HCT116 (cell line): ENCODE measurements around the gene ARSG. TPM values are rescaled to one million over a fixed set of nuclear protein-coding genes. Genes with fewer than 3 reads are reported as not detected.

Experiments used
- ATAC-seq: fragments of 200-7000 bp; cut with Tn5 transposase; 2 replicates; pipeline ENCODE4 v1.9.1; 2020; ENCODE audit warnings: mild to moderate bottlenecking, moderate library complexity
- BruUV-seq: library from RNA; stranded (reverse); fragments of 400-500 nt; replicated peaks from 2 replicates; lab custom pipeline; 2021; lab: Mats Ljungman, UMichigan
- CTCF ChIA-PET: fragments of 300-600 bp; sonication (Branson Sonifier 250); formaldehyde crosslinking; loops from one replicate; lab custom pipeline; 2021; ENCODE audit warnings: antibody characterized with exemption; lab: Charles Lee
- POLR2A ChIA-PET: fragments of 300-600, 350-600 bp; sonication (Branson Sonifier 250); formaldehyde crosslinking; loops from one replicate; lab custom pipeline; 2021; ENCODE audit warnings: antibody characterized with exemption; lab: Charles Lee
- RAD21 ChIA-PET, 2 experiments: fragments of 300-600 bp; sonication (Branson Sonifier 250); formaldehyde crosslinking; loops; one replicate each; lab custom pipeline; 2023; ENCODE audit warnings: low total read pairs in 2 of 2; ENCODE audit not compliant: uncharacterized antibody in 2 of 2, unreplicated experiment in 2 of 2, low non-redundant PET in 1 of 2; lab: Charles Lee
- DNase-seq: peaks from one replicate; pipeline ENCODE4 v3.0.0-alpha.2; 2010; ENCODE audit warnings: low read depth, low spot score
- H2AFZ ChIP-seq: fragments of 200-600 bp; shearing (Covaris generic), sonication (generic); 2 replicates; pipeline ENCODE4 v1.6.1; 2017; ENCODE audit warnings: low read depth, mixed run types, mixed read lengths, antibody characterized with exemption, low read length; ENCODE audit not compliant: poor library complexity, severe bottlenecking
- H3K27ac ChIP-seq: 2 replicates; pipeline ENCODE4 v1.5.1; 2012; ENCODE audit warnings: low read depth, low read length
- H3K27me3 ChIP-seq: fragments of 200-600 bp; sonication (generic); 2 replicates; pipeline ENCODE4 v1.6.1; 2016; ENCODE audit warnings: mixed run types, low read length, mixed read lengths; ENCODE audit not compliant: insufficient read depth
- H3K36me3 ChIP-seq, 2 experiments: fragments of 200-500 bp in 1 of 2; fragments of 200-600 bp in 1 of 2; sonication (Bioruptor generic) in 1 of 2; sonication (generic) in 1 of 2; 2 replicates each; pipeline versions ENCODE4 v1.5.1 to v1.6.1; 2014 to 2016; ENCODE audit warnings: low read length in 2 of 2, inconsistent platforms in 1 of 2, mixed read lengths in 1 of 2, mixed run types in 1 of 2; ENCODE audit not compliant: insufficient read depth in 2 of 2, control insufficient read depth in 1 of 2
- H3K4me1 ChIP-seq, 2 experiments: fragments of 200-600 bp in 1 of 2; sonication (generic) in 1 of 2; 2 replicates each; pipeline versions ENCODE4 v1.5.1 to v1.6.1; 2012 to 2017; ENCODE audit warnings: low read length in 2 of 2, inconsistent platforms in 1 of 2, mild to moderate bottlenecking in 1 of 2, mixed read lengths in 1 of 2, mixed run types in 1 of 2, moderate library complexity in 1 of 2; ENCODE audit not compliant: insufficient read depth in 2 of 2, control insufficient read depth in 1 of 2
- H3K4me2 ChIP-seq: fragments of 200-600 bp; sonication (generic); 2 replicates; pipeline ENCODE4 v1.6.1; 2017; ENCODE audit warnings: mixed run types, low read length, mixed read lengths
- H3K4me3 ChIP-seq, 2 experiments: fragments of 200-600 bp in 1 of 2; sonication (generic) in 1 of 2; replicated peaks in 1 of 2; 2 replicates each; pipeline ENCODE4 v1.5.1; 2011 to 2016; ENCODE audit warnings: low read length in 2 of 2, control low read depth in 1 of 2, low read depth in 1 of 2, mild to moderate bottlenecking in 1 of 2, mixed read lengths in 1 of 2, mixed run types in 1 of 2
- H3K79me2 ChIP-seq: fragments of 200-600 bp; sonication (generic); 2 replicates; pipeline ENCODE4 v1.6.1; 2017; ENCODE audit warnings: mild to moderate bottlenecking, mixed run types, low read length, moderate library complexity, mixed read lengths; ENCODE audit not compliant: insufficient read depth
- H3K9ac ChIP-seq: fragments of 200-600 bp; sonication (generic); 2 replicates; pipeline ENCODE4 v1.6.1; 2016; ENCODE audit warnings: low read length, mixed read lengths
- H3K9me2 ChIP-seq: fragments of 200-600 bp; sonication (generic), shearing (Covaris generic); 2 replicates; pipeline ENCODE4 v1.6.1; 2017; ENCODE audit warnings: mixed run types, mild to moderate bottlenecking, moderate library complexity; ENCODE audit not compliant: insufficient read depth
- H3K9me3 ChIP-seq, 2 experiments: fragments of 200-500 bp in 1 of 2; fragments of 200-600 bp in 1 of 2; sonication (Bioruptor generic) in 1 of 2; sonication (generic) in 1 of 2; 2 replicates each; pipeline ENCODE4 v1.6.1; 2014 to 2017; ENCODE audit warnings: low read length in 2 of 2, mixed read lengths in 2 of 2, inconsistent platforms in 1 of 2, low read depth in 1 of 2, mild to moderate bottlenecking in 1 of 2, mixed run types in 1 of 2, moderate library complexity in 1 of 2; ENCODE audit not compliant: control insufficient read depth in 1 of 2, insufficient read depth in 1 of 2
- H4K20me1 ChIP-seq: fragments of 200-600 bp; sonication (generic), shearing (Covaris generic); 2 replicates; pipeline ENCODE4 v1.6.1; 2017; ENCODE audit warnings: mixed run types, mild to moderate bottlenecking, moderate library complexity; ENCODE audit not compliant: insufficient read depth
- CEBPB ChIP-seq: IDR thresholded peaks from 2 replicates; pipeline ENCODE4 v1.6.1; 2012; ENCODE audit warnings: low read depth
- EGR1 ChIP-seq: IDR thresholded peaks from 2 replicates; pipeline ENCODE4 v1.6.1; 2012; ENCODE audit warnings: low read depth
- ELF1 ChIP-seq: IDR thresholded peaks from 2 replicates; pipeline ENCODE4 v1.6.1; 2012; ENCODE audit warnings: low read depth, borderline replicate concordance
- EZH2 ChIP-seq: fragments of 200-600 bp; sonication (generic); IDR thresholded peaks from 2 replicates; pipeline ENCODE4 v1.6.1; 2017; ENCODE audit warnings: antibody characterized with exemption, mixed run types
- EZH2phosphoT487 ChIP-seq: fragments of 200-600 bp; IDR thresholded peaks from 2 replicates; pipeline ENCODE4 v1.6.1; 2018; ENCODE audit warnings: antibody characterized with exemption, borderline replicate concordance
- JUND ChIP-seq: IDR thresholded peaks from 2 replicates; pipeline ENCODE4 v1.6.1; 2012
- POLR2A ChIP-seq: IDR thresholded peaks from 2 replicates; pipeline ENCODE4 v1.7.0; 2011; ENCODE audit warnings: borderline replicate concordance; ENCODE audit not compliant: insufficient read depth, insufficient read length; ENCODE audit errors: extremely low read depth
- POLR2AphosphoS5 ChIP-seq: IDR thresholded peaks from 2 replicates; pipeline ENCODE4 v1.6.1; 2011; ENCODE audit warnings: mild to moderate bottlenecking, low read depth, low read length, moderate library complexity
- RAD21 ChIP-seq: IDR thresholded peaks from 2 replicates; pipeline ENCODE4 v1.6.1; 2012; ENCODE audit warnings: low read depth, mild to moderate bottlenecking
- SP1 ChIP-seq: IDR thresholded peaks from 2 replicates; pipeline ENCODE4 v1.6.1; 2012; ENCODE audit warnings: low read depth
- YY1 ChIP-seq: IDR thresholded peaks from 2 replicates; pipeline ENCODE4 v1.6.1; 2011; ENCODE audit warnings: low read length, low read depth, moderate library complexity, mild to moderate bottlenecking; ENCODE audit not compliant: insufficient replicate concordance; ENCODE audit errors: extremely low read depth
- ZFX ChIP-seq: fragments of 450-650 bp; IDR thresholded peaks from 2 replicates; pipeline ENCODE4 v1.6.1; 2017
- ZNF274 ChIP-seq: fragments of 200-500 bp; sonication (Bioruptor generic); IDR thresholded peaks from 2 replicates; pipeline ENCODE4 v1.6.1; 2014; ENCODE audit warnings: mild to moderate bottlenecking, low read depth, low read length, inconsistent platforms
- intact Hi-C: fragments of 100-400 bp; cut with micrococcal nuclease; formaldehyde crosslinking; loops from 2 replicates; pipeline ENCODE4 v1.10.0; 2022
- total RNA-seq: library from RNA; stranded (reverse); gene quantifications from one replicate; pipeline ENCODE4 v1.2.1, GENCODE V29; 2021; ENCODE audit not compliant: unreplicated experiment
- TF ChIP-seq, protein P1 (sequence below), 3 experiments: fragments of 200-600 bp in 1 of 3; sonication (generic) in 1 of 3; IDR thresholded peaks in 2 of 3; conservative IDR thresholded peaks in 1 of 3; 2 replicates each; pipeline ENCODE4 v1.5.1; 2012 to 2017; ENCODE audit warnings: low read depth in 2 of 3, low read length in 2 of 3, antibody characterized with exemption in 1 of 3, borderline replicate concordance in 1 of 3, control low read depth in 1 of 3, mild to moderate bottlenecking in 1 of 3, mixed read lengths in 1 of 3, mixed run types in 1 of 3, moderate library complexity in 1 of 3; ENCODE audit not compliant: insufficient read depth in 1 of 3
- TF ChIP-seq, protein P2 (sequence below): IDR thresholded peaks from 2 replicates; pipeline ENCODE4 v1.6.1; 2012
- TF ChIP-seq, protein P3 (sequence below): IDR thresholded peaks from 2 replicates; pipeline ENCODE4 v1.6.1; 2011; ENCODE audit warnings: mild to moderate bottlenecking, low read length, moderate library complexity; ENCODE audit not compliant: insufficient replicate concordance; ENCODE audit errors: extremely low read depth

The ARSG gene
- total RNA-seq, 1 experiment from 2014 or later, result 17.1 TPM

DNA sequence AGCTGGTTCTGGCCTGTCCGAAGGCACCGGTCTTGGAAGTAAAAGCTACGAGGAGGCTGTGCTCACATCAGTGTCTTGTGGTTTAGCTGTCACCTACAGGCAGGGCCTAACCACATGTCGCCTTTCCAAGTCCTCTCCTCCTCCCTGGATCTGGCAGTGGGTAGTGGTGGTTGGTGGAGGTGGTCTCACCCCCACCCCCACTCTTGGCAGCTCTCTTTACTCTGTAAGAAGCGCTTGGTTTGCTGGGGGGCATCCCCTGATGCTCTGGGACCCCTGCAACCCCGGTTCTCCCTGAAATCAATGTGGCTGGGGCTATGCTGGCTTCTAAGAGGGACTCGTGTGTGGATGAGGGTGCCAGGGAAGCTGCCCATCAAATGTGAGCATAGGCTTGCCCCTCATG lies 97.7 kb downstream of the ARSG start:
- Histone ChIP-seq H3K4me2 (no peak overlapping the region), H3K36me3 (no peaks in the 10 kb centered on the region), H2AFZ (no peak overlapping the region), H3K27ac (no peak overlapping the region), H3K4me1 (peaks cover 45 to 53% of the 10 kb centered on the region in 2 experiments), H3K9me3 (no peaks in the 10 kb centered on the region), H4K20me1 (no peaks in the 10 kb centered on the region), H3K27me3 (no peaks in the 10 kb centered on the region), H3K9me2 (no peaks in the 10 kb centered on the region), H3K4me3 (no peak overlapping the region), H3K9ac (no peak overlapping the region), H3K79me2 (no peaks in the 10 kb centered on the region)
- intact Hi-C loops, result loop anchor here (10.0 kb wide), 1 partner anchor 984 kb away; no protein-coding TSS in a partner anchor
- no peak for TF ChIP-seq ZNF274
- TF ChIP-seq, protein P1, sequence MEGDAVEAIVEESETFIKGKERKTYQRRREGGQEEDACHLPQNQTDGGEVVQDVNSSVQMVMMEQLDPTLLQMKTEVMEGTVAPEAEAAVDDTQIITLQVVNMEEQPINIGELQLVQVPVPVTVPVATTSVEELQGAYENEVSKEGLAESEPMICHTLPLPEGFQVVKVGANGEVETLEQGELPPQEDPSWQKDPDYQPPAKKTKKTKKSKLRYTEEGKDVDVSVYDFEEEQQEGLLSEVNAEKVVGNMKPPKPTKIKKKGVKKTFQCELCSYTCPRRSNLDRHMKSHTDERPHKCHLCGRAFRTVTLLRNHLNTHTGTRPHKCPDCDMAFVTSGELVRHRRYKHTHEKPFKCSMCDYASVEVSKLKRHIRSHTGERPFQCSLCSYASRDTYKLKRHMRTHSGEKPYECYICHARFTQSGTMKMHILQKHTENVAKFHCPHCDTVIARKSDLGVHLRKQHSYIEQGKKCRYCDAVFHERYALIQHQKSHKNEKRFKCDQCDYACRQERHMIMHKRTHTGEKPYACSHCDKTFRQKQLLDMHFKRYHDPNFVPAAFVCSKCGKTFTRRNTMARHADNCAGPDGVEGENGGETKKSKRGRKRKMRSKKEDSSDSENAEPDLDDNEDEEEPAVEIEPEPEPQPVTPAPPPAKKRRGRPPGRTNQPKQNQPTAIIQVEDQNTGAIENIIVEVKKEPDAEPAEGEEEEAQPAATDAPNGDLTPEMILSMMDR (IDR thresholded peaks at IDR 0.05 in 2 of 3, conservative IDR thresholded peaks at IDR 0.05 in 1 of 3; ENCODE audit: borderline replicate concordance in 1 of 3, insufficient read depth in 1 of 3, low read depth in 2 of 3, low read length in 2 of 3), result no peak
- TF ChIP-seq ZFX, result no peak
- TF ChIP-seq, protein P2, sequence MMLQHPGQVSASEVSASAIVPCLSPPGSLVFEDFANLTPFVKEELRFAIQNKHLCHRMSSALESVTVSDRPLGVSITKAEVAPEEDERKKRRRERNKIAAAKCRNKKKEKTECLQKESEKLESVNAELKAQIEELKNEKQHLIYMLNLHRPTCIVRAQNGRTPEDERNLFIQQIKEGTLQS, result no peak
- no peak for TF ChIP-seq YY1
- TF ChIP-seq EZH2phosphoT487, result no peak
- TF ChIP-seq CEBPB, result no peak
- TF ChIP-seq ELF1, result no peak
- TF ChIP-seq EZH2, result no peak
- no peak for TF ChIP-seq POLR2A
- no peak for TF ChIP-seq POLR2AphosphoS5
- no peak for TF ChIP-seq RAD21
- TF ChIP-seq, protein P3, sequence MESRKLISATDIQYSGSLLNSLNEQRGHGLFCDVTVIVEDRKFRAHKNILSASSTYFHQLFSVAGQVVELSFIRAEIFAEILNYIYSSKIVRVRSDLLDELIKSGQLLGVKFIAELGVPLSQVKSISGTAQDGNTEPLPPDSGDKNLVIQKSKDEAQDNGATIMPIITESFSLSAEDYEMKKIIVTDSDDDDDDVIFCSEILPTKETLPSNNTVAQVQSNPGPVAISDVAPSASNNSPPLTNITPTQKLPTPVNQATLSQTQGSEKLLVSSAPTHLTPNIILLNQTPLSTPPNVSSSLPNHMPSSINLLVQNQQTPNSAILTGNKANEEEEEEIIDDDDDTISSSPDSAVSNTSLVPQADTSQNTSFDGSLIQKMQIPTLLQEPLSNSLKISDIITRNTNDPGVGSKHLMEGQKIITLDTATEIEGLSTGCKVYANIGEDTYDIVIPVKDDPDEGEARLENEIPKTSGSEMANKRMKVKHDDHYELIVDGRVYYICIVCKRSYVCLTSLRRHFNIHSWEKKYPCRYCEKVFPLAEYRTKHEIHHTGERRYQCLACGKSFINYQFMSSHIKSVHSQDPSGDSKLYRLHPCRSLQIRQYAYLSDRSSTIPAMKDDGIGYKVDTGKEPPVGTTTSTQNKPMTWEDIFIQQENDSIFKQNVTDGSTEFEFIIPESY, result no peak
- no peak for TF ChIP-seq SP1
- TF ChIP-seq EGR1, result no peak
- no peak for TF ChIP-seq JUND
- BruUV-seq, result no TSS peak
- CTCF ChIA-PET, result interaction anchor here (4.0 kb wide), 1 partner anchor 10 kb away, joined by 22 read pairs; no protein-coding TSS in a partner anchor
- ATAC-seq (no peak), DNase-seq (no peak)
- RAD21 ChIA-PET, result no interaction called here
- POLR2A ChIA-PET, result interaction anchor here (2.6 kb wide), 1 partner anchor 10 kb away, joined by 7 read pairs; no protein-coding TSS in a partner anchor
